Measurements from ENCODE around the gene SEC14L5. TPM values are rescaled to one million over a fixed set of nuclear protein-coding genes. Genes with fewer than 3 reads are reported as not detected.

SEC14L5 gene
- total RNA-seq, 1 experiment from 2014 or later, result 0.27 TPM

- RAD21 ChIA-PET (ENCODE audit: low non-redundant PET in 1 of 2, low total read pairs in 2 of 2, uncharacterized antibody in 2 of 2, unreplicated experiment in 2 of 2), result interaction anchor here in 1 of 2 experiments (0.7 kb wide), 1 partner anchor 42 kb away, joined by 3 read pairs; no protein-coding TSS in a partner anchor
- CTCF ChIA-PET, result no interaction called here
- POLR2A ChIA-PET, result no interaction called here
Measured at GRCh38 chr16:4926928-4927327, 31.2 kb upstream of the SEC14L5 start.

GRCh38 chr16:4927661-4928060, 30.5 kb upstream of the SEC14L5 start:
- Histone ChIP-seq H3K9ac (ENCODE audit: low read length) (no peak overlapping the region), H3K27me3 (ENCODE audit: insufficient read depth, low read length) (no peaks in the 10 kb centered on the region), H2AFZ (ENCODE audit: low read depth, low read length, poor library complexity, severe bottlenecking) (no peak overlapping the region), H4K20me1 (ENCODE audit: insufficient read depth) (no peaks in the 10 kb centered on the region), H3K4me3 (replicated peaks in 1 of 2; ENCODE audit: low read depth in 1 of 2, low read length in 2 of 2) (no peak overlapping the region), H3K79me2 (ENCODE audit: insufficient read depth, low read length) (no peaks in the 10 kb centered on the region; the same call in 1 of the 2 replicates), H3K27ac (ENCODE audit: low read depth, low read length) (no peak overlapping the region), H3K9me2 (ENCODE audit: insufficient read depth) (no peaks in the 10 kb centered on the region), H3K9me3 (ENCODE audit: control insufficient read depth in 1 of 2, insufficient read depth in 1 of 2, low read depth in 1 of 2, low read length in 2 of 2) (peaks cover 4 to 13% of the 10 kb centered on the region in 2 experiments; a peak in 2 of 4 replicates), H3K4me1 (ENCODE audit: control insufficient read depth in 1 of 2, insufficient read depth in 2 of 2, low read length in 2 of 2) (peaks cover 7 to 22% of the 10 kb centered on the region in 2 experiments; a peak in 3 of 4 replicates), H3K4me2 (ENCODE audit: low read length) (no peak overlapping the region), H3K36me3 (ENCODE audit: control insufficient read depth in 1 of 2, insufficient read depth in 2 of 2, low read length in 2 of 2) (peaks cover 0 to 13% of the 10 kb centered on the region in 2 experiments; a peak in 1 of 4 replicates)
- ChIA-PET POLR2A (no interaction called here), RAD21 (ENCODE audit: low non-redundant PET in 1 of 2, low total read pairs in 2 of 2, uncharacterized antibody in 2 of 2, unreplicated experiment in 2 of 2) (no interaction called here), CTCF (no interaction called here)
- ATAC-seq (no peak), DNase-seq (ENCODE audit: low read depth, low spot score) (no peak)
- intact Hi-C loops (cut with micrococcal nuclease), result no loop called here
- TF ChIP-seq SRF (IDR thresholded peaks at IDR 0.05; ENCODE audit: low read depth) (no peak), EZH2phosphoT487 (IDR thresholded peaks at IDR 0.05; ENCODE audit: borderline replicate concordance) (no peak), ELF1 (IDR thresholded peaks at IDR 0.05; ENCODE audit: borderline replicate concordance, low read depth) (no peak), ZFX (IDR thresholded peaks at IDR 0.05) (no peak), CBX3 (IDR thresholded peaks at IDR 0.05; ENCODE audit: low read depth) (no peak), ZNF274 (IDR thresholded peaks at IDR 0.05; ENCODE audit: low read depth, low read length) (no peak), RAD21 (IDR thresholded peaks at IDR 0.05; ENCODE audit: low read depth) (no peak), EZH2 (IDR thresholded peaks at IDR 0.05) (no peak), JUND (IDR thresholded peaks at IDR 0.05) (no peak), TCF7L2 (IDR thresholded peaks at IDR 0.05; ENCODE audit: borderline replicate concordance, extremely low read depth, insufficient read depth, insufficient read length) (no peak), FOSL1 (IDR thresholded peaks at IDR 0.05; ENCODE audit: low read depth) (no peak), EGR1 (IDR thresholded peaks at IDR 0.05; ENCODE audit: low read depth) (no peak), POLR2A (IDR thresholded peaks at IDR 0.05; ENCODE audit: borderline replicate concordance, extremely low read depth, insufficient read depth, insufficient read length) (no peak), ATF3 (IDR thresholded peaks at IDR 0.05) (no peak), SP1 (IDR thresholded peaks at IDR 0.05; ENCODE audit: low read depth) (no peak), REST (IDR thresholded peaks at IDR 0.05; ENCODE audit: low read depth) (no peak), MAX (IDR thresholded peaks at IDR 0.05) (no peak), SIN3A (IDR thresholded peaks at IDR 0.05; ENCODE audit: low read depth) (no peak), CEBPB (IDR thresholded peaks at IDR 0.05; ENCODE audit: low read depth) (no peak)
- no TSS peak for BruUV-seq (replicated peaks)

More at GRCh38 chr16:4926928-4927327, 31.2 kb upstream of the SEC14L5 start:
- H3K9ac ChIP-seq (ENCODE audit: low read length), result no peak overlapping the region
- TF ChIP-seq POLR2A (IDR thresholded peaks at IDR 0.05; ENCODE audit: borderline replicate concordance, extremely low read depth, insufficient read depth, insufficient read length) (no peak), JUND (IDR thresholded peaks at IDR 0.05) (no peak), CBX3 (IDR thresholded peaks at IDR 0.05; ENCODE audit: low read depth) (0 out of 2 replicates have a peak, but pooled peaks have one; percentile 10), EGR1 (IDR thresholded peaks at IDR 0.05; ENCODE audit: low read depth) (no peak)
- H3K27ac ChIP-seq (ENCODE audit: low read depth, low read length), result no peak overlapping the region
- H3K79me2 ChIP-seq (ENCODE audit: insufficient read depth, low read length), result no peaks in the 10 kb centered on the region; the same call in 1 of the 2 replicates
- no peak overlapping the region for H3K4me3 ChIP-seq (replicated peaks in 1 of 2; ENCODE audit: low read depth in 1 of 2, low read length in 2 of 2)
- H4K20me1 ChIP-seq (ENCODE audit: insufficient read depth), result no peaks in the 10 kb centered on the region
- H3K4me1 ChIP-seq (ENCODE audit: control insufficient read depth in 1 of 2, insufficient read depth in 2 of 2, low read length in 2 of 2), result peaks cover 7 to 22% of the 10 kb centered on the region in 2 experiments; a peak in 3 of 4 replicates
- no peak for ATAC-seq
- H3K27me3 ChIP-seq (ENCODE audit: insufficient read depth, low read length), result no peaks in the 10 kb centered on the region
- no peak overlapping the region for H3K4me2 ChIP-seq (ENCODE audit: low read length)
- no peak overlapping the region for H2AFZ ChIP-seq (ENCODE audit: low read depth, low read length, poor library complexity, severe bottlenecking)
- no peaks in the 10 kb centered on the region for H3K9me2 ChIP-seq (ENCODE audit: insufficient read depth)
- H3K9me3 ChIP-seq (ENCODE audit: control insufficient read depth in 1 of 2, insufficient read depth in 1 of 2, low read depth in 1 of 2, low read length in 2 of 2), result peaks cover 4 to 13% of the 10 kb centered on the region in 2 experiments; a peak in 2 of 4 replicates
- intact Hi-C loops (cut with micrococcal nuclease), result no loop called here
- peaks cover 0 to 13% of the 10 kb centered on the region in 2 experiments; a peak in 1 of 4 replicates for H3K36me3 ChIP-seq (ENCODE audit: control insufficient read depth in 1 of 2, insufficient read depth in 2 of 2, low read length in 2 of 2)
- no peak for DNase-seq (ENCODE audit: low read depth, low spot score)
- no TSS peak for BruUV-seq (replicated peaks)
